NCI-H1417 treated with DMSO at 0.1 percent for 48 hours (cell line): ENCODE data around the gene JMJD7.
"Not testable (repeated sequence)": the region's sequence is repeated elsewhere in the genome, so short reads cannot be mapped to it uniquely, and the experiment has no call there.

Experiments used
- DNase-seq: peaks from one replicate; lab custom pipeline; 2025; lab: John Stamatoyannopoulos, UW

The JMJD7 gene

DNA sequence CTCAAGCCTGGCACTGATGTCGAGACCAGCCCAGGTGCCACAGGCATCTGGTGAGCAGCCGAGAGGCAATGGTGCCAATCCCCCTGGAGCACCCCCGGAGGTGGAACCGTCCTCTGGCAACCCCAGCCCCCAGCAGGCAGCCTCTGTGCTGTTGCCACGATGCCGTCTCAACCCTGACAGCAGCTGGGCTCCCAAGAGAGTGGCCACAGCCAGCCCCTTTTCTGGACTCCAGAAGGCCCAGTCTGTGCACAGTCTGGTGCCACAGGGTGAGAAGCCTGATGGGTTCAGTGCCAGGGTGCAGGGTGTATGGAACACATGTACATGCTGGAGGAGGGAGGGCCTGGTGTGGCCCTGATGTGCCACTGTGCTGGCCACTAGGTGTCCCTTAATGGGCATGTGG is 4.9 kb upstream of the JMJD7 start:
- no peak for DNase-seq

DNA sequence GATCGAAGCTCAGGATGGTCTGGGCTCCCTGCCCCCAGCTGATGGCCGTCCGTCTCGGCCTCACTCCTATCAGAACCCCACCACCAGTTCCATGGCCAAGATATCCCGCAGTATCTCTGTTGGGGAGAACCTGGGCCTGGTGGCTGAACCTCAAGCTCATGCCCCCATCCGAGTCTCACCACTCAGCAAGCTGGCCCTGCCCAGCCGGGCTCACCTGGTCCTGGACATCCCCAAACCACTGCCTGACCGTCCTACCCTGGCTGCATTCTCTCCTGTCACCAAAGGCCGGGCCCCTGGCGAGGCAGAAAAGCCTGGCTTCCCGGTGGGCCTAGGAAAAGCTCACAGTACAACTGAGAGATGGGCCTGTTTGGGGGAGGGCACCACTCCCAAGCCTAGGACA is 4.4 kb upstream of the JMJD7 start:
- DNase-seq = no peak

DNA sequence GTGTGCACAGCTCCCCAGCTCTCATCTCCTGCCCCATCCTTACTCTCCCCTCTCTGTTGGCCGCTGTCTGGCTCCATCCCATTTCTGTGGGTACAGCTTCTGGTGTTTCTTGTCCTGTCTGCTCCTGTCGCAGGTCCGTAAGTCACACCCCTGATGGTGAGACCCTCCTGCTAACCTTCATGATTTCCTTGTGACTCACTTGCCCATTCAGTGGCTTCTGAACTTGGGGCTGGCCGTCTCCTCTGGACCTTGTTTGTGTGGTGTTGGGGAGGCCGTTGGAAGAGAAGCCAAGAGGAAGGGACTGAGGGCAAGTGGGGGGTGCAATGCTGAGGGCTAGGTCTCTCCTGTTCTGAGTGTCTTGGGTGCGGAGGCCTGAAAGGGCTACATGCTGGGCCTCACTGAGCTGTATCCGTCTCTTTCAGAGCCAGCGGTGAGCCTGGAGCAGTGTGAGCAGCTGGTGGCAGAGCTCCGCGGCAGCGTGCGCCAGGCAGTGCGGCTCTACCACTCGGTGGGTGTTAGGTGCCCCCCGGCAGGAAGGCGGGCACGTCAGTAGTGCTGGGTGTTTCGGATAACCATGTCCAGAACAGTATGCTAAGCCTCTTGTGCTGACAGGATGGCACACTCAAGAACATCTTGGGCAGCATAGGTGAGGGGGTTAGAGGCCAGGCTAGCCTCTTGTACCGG is 3.7 kb upstream of the JMJD7 start:
- DNase-seq = no peak

DNA sequence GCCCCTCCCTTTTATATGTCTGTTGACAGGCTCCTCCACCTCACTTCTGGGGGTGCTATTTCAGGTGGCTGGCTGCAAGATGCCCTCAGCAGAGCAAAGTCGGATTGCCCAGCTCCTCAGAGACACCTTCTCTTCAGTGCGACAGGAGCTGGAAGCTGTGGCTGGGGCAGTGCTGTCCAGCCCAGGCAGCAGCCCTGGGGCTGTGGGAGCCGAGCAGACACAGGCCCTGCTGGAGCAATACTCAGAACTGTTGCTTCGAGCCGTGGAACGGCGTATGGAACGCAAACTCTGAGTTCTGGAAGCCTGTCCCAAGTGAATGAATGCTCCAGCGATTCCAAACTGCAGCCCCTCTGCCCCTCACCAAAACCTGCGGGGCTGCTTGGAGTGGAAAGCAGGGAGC is 2.7 kb upstream of the JMJD7 start:
- DNase-seq = no peak

DNA sequence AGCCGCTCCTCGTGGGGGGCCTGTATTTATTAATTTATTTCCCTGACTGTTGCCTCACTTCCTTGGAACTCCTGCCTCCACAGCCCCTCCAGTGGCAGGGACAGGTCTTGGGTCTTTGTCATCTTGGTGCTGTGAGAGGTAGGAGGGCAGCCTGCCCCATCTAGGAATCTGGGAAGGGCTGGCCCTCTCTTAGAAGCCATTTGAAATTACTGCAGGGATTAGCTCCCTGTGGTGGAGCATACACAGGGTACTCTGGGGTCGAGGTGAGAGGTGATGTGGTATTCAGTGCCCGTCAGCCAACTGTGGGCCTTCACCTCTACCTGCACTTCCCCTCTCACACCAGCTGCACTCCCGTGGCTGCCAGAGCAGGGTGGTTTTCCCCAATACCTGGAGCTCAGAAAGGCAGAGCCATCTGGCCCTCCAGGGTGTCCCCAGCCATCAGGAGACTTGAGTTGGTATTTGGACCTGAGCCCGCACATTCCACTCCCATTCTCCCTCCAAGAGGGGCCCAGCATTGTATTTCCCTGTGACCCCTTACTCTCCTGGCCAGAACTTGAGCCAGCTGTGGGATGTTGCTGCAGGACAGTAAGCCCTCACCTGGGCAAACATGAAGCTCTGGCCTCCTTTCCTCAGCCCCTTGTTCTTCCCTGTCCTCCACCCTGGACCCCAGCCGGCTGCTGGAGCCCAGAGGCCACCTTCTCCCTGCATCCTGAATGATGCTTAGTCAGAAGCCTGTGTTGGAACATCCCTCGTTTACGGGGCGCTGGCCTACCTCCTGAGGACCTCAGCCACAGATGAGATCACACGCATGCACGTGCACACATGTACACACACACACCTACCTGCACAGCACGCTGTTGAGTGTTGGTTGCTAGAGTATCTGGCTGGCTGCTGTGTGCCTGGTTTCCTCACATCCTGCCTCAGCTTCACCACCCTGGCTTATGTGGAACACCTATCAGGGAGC is 2.0 kb upstream of the JMJD7 start:
- no peak for DNase-seq

DNA sequence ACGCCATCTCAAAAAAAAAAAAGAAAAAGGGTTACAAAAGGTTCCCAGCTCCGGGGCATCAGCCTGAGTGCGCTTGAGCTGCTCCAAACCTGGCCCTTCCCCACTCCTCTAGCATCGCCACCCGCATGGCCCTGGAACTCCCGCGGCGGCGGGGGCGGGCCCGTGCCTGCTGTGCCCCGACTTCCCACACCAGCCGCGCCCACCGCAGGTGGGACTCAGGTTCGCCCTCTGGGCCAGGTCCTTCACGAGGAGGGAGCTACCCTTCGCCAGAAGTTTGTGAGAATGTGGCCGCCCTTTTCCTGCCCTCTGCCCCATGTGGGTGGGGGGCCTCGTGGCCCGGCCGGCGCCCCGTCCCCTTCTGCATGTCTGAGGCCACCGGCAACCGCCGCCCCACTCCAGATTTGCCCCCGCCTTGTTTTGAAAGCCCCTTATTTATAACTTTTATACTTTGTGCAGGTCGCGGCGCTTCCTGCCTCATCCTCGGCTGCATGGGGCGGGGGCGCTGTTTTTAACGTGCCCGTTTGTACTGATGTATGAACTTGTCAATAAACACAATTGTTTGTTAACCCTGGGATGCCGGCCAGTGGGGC is 507 bp upstream of the JMJD7 start:
- no peak for DNase-seq

DNA sequence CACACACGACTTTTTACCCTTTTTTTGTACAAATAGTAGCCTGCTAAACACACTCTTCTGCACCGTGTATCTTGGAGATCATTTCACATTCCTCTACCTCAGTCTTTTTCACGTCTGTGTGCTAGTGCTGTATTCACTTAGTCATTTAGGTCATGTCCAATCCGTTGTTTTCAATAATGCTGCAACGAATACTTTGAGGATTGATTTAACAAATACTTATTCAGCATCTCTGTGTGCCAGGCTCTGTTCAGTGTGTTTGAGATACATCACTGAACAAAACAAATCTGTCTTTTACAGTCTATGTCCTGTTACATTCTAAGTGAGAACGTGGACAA is 882 bp downstream of the JMJD7 start:
- DNase-seq = no peak

DNA sequence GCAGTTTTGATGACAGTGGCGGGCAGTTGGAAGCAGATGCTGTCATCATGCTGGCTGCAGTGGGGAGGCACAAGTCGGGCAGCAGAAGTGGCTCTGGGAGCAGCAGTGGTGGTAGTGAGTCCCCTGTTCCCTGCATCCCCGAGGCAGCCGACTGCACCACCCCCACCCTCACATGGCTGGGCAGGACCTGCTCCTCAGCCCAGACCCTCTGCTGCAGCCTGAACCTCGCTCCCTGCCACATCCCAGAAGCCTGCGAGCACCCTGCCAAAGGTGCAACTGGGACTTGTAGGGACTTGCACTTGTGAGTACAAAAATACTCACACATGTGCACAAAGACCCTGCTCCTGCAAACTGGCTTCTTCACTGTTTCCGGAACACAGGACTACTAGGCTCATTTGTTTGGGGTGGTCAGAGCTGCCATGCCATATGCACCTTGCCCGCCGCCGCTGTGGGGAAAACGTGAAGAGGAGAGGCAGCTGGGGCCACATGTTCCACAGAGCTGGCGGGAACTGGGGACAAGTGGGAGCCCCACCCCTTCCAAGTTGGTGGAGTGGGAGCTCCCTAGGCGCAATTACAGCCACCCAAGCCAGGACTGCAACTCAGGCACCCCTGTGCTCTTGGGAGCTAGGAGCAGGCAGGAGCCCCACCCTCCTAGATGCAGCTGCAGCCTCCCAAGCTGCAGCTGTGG is 2.2 kb downstream of the JMJD7 start:
- no peak for DNase-seq

DNA sequence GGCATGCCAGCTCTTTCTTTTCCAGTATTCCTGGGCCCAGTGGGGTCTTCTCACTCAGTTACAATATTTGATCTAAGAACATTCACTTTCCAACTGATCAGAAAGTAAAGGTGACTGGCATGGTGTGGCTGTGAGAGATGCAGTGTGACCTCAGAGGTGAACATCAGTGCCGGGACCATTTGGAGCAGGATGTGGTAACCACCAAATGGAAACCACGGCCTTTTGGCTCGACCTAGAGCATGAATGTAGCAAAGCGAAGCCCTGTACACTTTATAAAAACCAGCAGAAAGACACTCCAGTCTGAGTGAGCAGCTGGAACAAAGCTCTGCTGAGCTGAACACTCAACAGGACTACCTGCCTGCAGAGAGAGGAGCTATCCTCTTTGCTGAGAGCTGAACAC is 3.4 kb downstream of the JMJD7 start:
- not testable (repeated sequence) for DNase-seq

DNA sequence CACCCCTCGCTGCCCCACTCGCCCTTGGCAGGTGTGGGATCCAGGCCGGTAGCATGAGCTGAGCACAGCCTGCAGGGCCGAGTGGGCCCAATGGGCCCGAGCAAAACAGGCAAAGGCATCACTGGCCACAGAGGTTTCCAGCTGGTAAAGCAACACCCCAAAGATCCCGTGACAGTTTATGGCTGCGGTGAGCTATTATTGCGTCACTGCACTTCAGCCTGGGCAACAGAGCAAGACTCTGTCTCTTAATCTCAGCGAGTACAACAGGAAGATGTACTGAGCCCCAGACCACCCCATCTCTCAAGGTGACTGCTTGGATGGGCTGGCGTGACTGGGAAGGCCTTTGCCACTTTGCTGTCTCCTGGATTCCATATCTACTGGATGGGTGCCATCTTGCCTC is 4.3 kb downstream of the JMJD7 start:
- no peak for DNase-seq

DNA sequence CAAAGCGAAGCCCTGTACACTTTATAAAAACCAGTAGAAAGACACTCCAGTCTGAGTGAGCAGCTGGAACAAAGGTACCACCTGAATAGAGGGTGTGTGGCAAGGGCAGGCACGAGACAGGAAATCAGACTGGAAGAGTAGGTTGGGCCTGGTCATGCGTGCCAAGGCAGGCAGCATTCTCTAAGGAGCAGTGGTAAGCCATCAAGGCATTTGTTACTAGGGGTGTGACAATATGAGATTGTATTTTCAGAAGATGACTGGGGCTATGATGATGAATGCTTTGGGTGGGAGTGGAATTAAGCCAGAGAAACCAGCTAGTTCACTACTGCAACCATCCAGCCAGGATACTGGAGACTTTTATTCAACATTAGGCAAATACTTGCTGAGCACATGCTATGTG is 5.0 kb downstream of the JMJD7 start:
- DNase-seq = no peak

DNA sequence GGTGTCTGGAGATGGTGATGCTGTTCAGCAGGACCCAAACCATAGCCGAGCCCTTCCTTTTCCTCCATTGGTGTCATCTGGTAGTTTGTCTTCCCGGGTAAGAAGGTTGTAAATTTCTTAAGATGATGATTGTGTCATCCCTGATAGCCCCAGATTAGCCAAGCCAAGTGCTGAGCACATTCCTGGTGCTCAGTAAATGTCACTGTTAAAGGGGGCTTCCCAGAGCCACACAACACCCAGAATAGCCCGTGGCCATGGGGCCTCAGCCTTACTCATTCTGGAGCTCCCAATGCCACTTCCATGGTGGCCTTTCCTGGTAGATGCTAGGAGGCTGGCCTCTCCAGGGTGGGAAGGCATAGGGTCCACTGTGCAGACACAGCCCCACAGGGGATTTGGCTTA is 6.2 kb downstream of the JMJD7 start:
- DNase-seq = no peak

DNA sequence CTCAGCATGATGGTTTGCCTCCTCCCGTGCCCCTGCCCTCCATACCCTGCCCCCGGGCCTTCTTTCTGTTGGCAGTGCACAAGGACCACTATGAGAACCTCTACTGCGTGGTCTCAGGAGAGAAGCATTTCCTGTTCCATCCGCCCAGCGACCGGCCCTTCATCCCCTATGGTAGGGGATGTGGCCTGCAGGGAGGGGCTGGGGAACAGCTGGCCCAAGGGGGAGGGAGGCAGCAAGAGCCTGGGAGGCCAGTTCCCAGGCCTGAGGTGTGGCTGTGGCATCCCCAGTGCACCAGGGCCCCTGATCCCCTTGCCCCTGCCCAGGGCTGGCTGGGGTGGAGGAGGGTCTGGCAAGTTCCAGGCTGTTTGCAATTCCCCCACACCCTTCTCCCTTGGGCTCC is 8.2 kb downstream of the JMJD7 start:
- DNase-seq = no peak

DNA sequence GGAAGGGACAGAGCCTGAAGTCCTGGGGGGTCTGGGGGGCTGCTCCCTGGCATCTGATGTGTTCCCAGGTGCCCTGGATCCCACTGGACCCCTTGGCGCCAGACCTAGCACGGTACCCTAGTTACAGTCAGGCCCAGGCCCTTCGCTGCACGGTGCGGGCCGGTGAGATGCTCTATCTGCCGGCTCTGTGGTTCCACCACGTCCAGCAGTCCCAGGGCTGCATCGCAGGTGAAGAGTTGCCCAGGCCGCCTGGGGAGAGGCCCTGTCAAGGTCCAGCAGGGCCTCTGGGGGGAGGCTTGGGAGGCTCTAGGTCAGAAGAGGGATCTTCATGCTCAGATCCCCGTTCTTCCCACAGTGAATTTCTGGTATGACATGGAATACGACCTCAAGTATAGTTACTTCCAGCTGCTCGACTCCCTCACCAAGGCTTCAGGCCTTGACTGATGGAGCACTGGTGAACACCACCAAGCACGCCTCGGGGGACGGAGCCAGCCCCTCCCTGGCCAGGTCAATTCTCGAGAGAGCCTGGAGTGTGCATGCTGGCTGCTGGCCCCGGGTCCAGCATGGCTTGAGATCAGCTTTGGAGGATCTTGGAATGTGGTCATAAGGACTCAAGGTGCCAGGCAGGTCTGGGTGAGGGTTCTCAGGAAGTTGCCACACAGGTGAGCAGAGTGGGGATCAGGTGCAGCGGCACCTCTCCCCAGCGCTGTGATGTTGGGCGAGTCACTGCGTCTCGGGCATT is 9.0 kb downstream of the JMJD7 start:
- no peak for DNase-seq

DNA sequence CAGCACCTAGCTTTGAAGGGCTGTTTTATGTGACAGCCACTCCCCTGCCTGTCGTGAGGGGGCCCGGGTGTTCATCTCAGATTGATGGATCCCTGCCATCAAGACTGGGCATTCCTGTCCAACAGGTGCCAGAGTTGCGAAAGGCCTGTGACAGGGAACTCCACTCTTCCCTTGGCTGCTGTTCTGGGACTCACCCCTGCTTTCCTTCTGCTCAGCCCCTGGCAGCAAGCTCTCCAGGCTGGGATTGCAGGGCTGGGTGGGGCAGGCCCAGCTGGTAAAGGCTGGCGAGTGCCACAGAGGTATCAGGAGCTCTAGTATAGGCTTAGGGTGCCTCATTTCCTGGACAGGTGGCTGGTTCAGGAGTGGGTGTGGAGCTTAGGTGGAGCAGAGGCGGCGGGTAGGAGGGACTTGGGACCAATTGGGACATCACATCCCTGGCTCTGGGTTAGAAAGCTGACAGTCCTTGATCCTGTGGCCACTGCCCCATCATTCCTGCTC is 10.6 kb downstream of the JMJD7 start, which contains the start of gene PLA2G4B:
PLA2G4B (plus strand) TSS at position 448 of the 498 bp plus-strand sequence. CDS start 67 bp downstream, outside the sequence.
- DNase-seq = no peak

DNA sequence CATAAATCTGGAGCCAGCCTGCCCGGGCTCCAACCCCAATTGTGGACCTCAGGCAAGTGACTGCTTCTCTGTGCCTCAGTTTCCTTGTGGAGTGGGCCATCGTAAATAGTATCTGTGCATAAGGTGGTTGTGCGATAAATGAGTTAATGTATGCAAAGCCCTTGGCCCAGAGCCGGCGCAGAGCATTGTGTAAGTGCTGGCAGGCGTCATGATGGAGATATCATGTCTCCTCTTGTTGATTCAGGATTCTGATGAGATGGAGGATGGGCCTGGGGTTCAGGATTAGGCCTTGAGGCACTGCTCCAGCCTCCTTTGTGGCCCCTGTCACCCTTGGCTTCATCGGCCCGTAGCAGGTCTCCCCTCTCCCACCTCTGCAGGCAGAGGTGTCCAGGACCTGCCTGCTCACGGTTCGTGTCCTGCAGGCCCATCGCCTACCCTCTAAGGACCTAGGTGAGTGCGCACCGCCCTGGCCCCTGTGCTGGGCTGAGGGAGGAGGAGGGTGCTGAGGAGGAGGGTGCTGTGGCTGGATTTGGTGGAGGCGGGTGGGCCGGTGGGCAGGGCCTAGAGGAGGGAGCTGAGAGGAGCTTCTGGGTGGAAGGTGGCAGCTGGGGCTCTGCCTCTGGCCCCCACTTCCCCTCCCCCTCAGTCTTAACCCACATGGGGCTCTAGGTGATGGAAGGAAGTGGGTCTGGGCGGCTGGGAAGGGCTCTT is 12.0 kb downstream of the JMJD7 start:
- DNase-seq = no peak

DNA sequence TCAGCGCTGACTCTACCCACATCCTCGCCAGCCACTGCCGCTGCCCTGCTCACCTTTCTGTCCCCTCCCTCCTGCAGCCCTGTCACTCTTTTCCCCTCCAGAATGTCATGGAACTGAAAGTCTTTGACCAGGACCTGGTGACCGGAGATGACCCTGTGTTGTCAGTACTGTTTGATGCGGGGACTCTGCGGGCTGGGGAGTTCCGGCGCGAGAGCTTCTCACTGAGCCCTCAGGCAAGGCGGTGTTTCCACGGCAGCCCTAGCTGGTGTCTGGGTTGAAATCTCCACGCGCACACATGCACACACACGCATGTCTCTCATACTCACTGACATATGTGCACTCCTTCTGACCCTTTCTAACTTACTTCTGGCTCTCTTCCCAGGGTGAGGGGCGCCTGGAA is 12.8 kb downstream of the JMJD7 start:
- no peak for DNase-seq

DNA sequence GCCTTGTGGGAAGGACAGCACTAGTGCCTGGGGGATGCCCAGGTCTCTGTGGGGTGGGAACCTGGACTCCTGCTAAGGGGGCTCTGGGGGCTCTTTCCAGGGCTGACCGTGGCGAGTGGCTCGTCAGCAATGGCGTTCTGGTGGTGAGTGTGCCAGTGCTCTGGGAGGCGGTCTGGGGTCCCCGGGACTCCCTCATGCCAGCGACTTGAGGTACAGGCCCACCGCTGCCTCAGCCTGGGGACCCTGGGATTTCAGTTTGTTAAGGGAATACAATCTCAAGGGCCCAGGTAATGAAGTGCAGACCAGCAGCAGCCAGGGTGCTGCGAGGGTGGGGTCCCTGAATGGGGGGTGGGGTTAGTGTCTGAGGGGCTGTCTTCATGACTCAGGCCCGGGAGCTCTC is 13.2 kb downstream of the JMJD7 start:
- DNase-seq = no peak

DNA sequence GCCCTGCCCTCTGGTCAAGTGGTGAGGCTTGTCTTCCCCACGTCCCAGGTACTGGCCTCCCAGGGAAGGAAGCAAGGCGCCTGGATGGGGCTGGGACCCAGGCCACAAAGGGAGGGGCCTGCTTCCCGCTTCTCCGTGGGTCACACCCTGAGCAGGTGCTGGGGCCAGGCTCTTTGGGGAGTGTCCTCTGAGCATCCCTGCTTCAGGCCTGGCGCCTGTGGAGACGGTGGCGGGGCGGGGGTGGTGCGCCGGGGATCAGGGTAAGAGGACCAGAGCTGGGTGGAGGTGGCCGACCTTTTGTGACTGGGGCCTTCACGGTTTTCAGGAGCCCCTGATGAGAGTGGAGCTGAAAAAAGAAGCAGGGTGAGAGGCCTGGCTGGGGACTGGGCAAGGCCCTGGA is 14.3 kb downstream of the JMJD7 start:
- no peak for DNase-seq

DNA sequence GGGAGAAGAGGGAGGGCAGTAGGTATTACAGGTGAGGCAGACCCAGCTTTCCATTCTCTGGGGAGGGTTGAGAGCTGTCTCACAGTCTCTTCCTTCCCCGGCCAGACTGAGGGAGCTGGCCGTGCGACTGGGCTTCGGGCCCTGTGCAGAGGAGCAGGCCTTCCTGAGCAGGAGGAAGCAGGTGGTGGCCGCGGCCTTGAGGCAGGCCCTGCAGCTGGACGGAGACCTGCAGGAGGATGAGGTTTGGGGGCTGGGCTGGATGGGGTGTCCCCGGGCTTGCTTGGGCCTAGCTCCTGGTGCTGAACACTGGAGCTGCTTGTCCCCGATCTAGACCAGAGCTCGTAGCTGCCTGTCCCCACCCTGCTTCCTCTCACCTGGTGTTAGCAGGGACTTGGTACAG is 15.7 kb downstream of the JMJD7 start:
- DNase-seq = no peak

DNA sequence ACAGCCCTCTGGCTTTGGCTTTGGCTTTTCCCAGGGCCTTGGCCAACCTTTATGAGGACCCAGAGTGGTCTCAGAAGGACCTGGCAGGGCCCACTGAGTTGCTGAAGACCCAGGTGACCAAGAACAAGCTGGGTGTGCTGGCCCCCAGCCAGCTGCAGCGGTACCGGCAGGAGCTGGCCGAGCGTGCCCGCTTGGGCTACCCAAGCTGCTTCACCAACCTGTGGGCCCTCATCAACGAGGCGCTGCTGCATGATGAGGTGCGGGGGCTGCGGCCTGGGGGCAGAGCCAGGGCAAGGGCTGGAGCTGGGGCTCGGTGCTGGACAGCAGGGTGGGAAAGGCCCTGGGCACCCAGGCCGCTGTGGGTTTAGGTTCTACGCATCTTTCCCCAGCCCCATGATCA is 16.9 kb downstream of the JMJD7 start:
- DNase-seq = no peak
